BLaER1 treated with 17β-estradiol and CSF1 and Interleukin-3, amounts not matched to agents 10 nM and 100 nM (cell line): ENCODE measurements around the gene PIAS4.
"Not testable (repeated sequence)": the region's sequence is repeated elsewhere in the genome, so short reads cannot be mapped to it uniquely, and the experiment has no call there.

Experiments
- H3K27ac ChIP-seq, 11 experiments: shearing (Covaris generic); formaldehyde crosslinking; 2 replicates each; pipeline ENCODE4 v1.8.1; 2022
- H3K27me3 ChIP-seq, 11 experiments: shearing (Covaris generic); formaldehyde crosslinking; 2 replicates each; pipeline ENCODE4 v1.8.1; 2022
- H3K36me3 ChIP-seq, 11 experiments: shearing (Covaris generic); formaldehyde crosslinking; 2 replicates each; pipeline ENCODE4 v1.8.1; 2022
- H3K4me1 ChIP-seq, 10 experiments: shearing (Covaris generic); formaldehyde crosslinking; 2 replicates each; pipeline ENCODE4 v1.8.1; 2022
- H3K4me2 ChIP-seq, 11 experiments: shearing (Covaris generic); formaldehyde crosslinking; 2 replicates each; pipeline ENCODE4 v1.8.1; 2022
- H3K4me3 ChIP-seq, 10 experiments: shearing (Covaris generic); formaldehyde crosslinking; 2 replicates each; pipeline ENCODE4 v1.8.1; 2022
- H3K9ac ChIP-seq, 11 experiments: shearing (Covaris generic); formaldehyde crosslinking; 2 replicates each; pipeline ENCODE4 v1.8.1; 2022
- H3K9me3 ChIP-seq, 11 experiments: shearing (Covaris generic); formaldehyde crosslinking; replicated peaks in 1 of 11; 2 replicates each; pipeline ENCODE4 v1.8.1; 2022
- H4K20me1 ChIP-seq, 11 experiments: shearing (Covaris generic); formaldehyde crosslinking; 2 replicates each; pipeline ENCODE4 v1.8.1; 2022
- Cebpa-rat ChIP-seq, 11 experiments: shearing (Covaris generic); IDR thresholded peaks; 2 replicates each; pipeline ENCODE4 v1.8.1; 2022

PIAS4 gene

GRCh38 chr19:3985643-3986259 is 21.8 kb upstream of the PIAS4 start:
- peak overlapping the region in 10 of 11 experiments; percentile 95 to 99 (median 98); a peak in 21 of 22 replicates for H3K27ac ChIP-seq
- no peaks in the 10 kb centered on the region; a peak in 1 of 22 replicates for H3K9me3 ChIP-seq
- H3K4me3 ChIP-seq: peak overlapping the region; percentile 88 to 100 (median 100)
- H3K27me3 ChIP-seq: no peaks in the 10 kb centered on the region
- TF ChIP-seq Cebpa-rat (IDR thresholded peaks at IDR 0.05): no peak
- H4K20me1 ChIP-seq: peaks cover 43 to 45% (median 44%) of the 10 kb centered on the region in 11 experiments
- peak overlapping the region; percentile 84 to 100 (median 97) for H3K4me2 ChIP-seq
- H3K36me3 ChIP-seq: peaks cover 39 to 41% (median 40%) of the 10 kb centered on the region in 11 experiments
- H3K9ac ChIP-seq: peak overlapping the region; percentile 97 to 100 (median 98); a peak in 21 of 22 replicates
- peaks cover 48 to 70% (median 61%) of the 10 kb centered on the region in 10 experiments for H3K4me1 ChIP-seq

- Histone ChIP-seq H3K9ac (peak overlapping the region; percentile 97 to 100 (median 98)), H3K4me3 (peak overlapping the region; percentile 88 to 100 (median 100)), H3K4me1 (peaks cover 41 to 64% (median 54%) of the 10 kb centered on the region in 10 experiments), H3K4me2 (peak overlapping the region; percentile 84 to 100 (median 97)), H4K20me1 (peaks cover 36 to 38% (median 37%) of the 10 kb centered on the region in 11 experiments), H3K27ac (peak overlapping the region; percentile 11 to 99 (median 98); a peak in 21 of 22 replicates), H3K36me3 (peaks cover 32 to 34% (median 33%) of the 10 kb centered on the region in 11 experiments), H3K27me3 (no peaks in the 10 kb centered on the region), H3K9me3 (no peaks in the 10 kb centered on the region; a peak in 1 of 22 replicates)
- TF ChIP-seq Cebpa-rat (IDR thresholded peaks at IDR 0.05): peak in 4 of 11 experiments; percentile 11 to 86 (median 32); a peak in 6 of 22 replicates
Measured at GRCh38 chr19:3986260-3987041, 21.1 kb upstream of the PIAS4 start.

- Histone ChIP-seq H3K4me3 (peak overlapping the region; percentile 24 to 100 (median 98); a peak in 18 of 20 replicates), H3K27ac (peak overlapping the region in 8 of 11 experiments; percentile 19 to 98 (median 77); a peak in 13 of 22 replicates), H3K9ac (peak overlapping the region in 10 of 11 experiments; percentile 7 to 100 (median 97); a peak in 16 of 22 replicates)
Measured at GRCh38 chr19:3987619-3988371, 19.7 kb upstream of the PIAS4 start.

GRCh38 chr19:3990815-3991117 is 16.8 kb upstream of the PIAS4 start:
- Histone ChIP-seq H3K27me3 (no peaks in the 10 kb centered on the region), H3K4me3 (no peak overlapping the region), H3K4me1 (peaks cover 15 to 35% (median 26%) of the 10 kb centered on the region in 10 experiments), H3K27ac (peak overlapping the region in 9 of 11 experiments; percentile 31 to 73 (median 62); a peak in 13 of 22 replicates), H3K9me3 (no peaks in the 10 kb centered on the region), H3K9ac (no peak overlapping the region), H3K36me3 (no peaks in the 10 kb centered on the region), H4K20me1 (no peaks in the 10 kb centered on the region), H3K4me2 (peak overlapping the region in 2 of 11 experiments; percentile 6 to 73; a peak in 2 of 22 replicates)
- TF ChIP-seq Cebpa-rat (IDR thresholded peaks at IDR 0.05): no peak

More at GRCh38 chr19:3987619-3988371, 19.7 kb upstream of the PIAS4 start:
- Histone ChIP-seq H3K4me1 (peaks cover 27 to 51% (median 41%) of the 10 kb centered on the region in 10 experiments), H3K36me3 (peaks cover 19 to 21% (median 20%) of the 10 kb centered on the region in 11 experiments), H4K20me1 (peaks cover 23 to 24% (median 24%) of the 10 kb centered on the region in 11 experiments), H3K4me2 (peak overlapping the region; percentile 84 to 100 (median 97)), H3K9me3 (no peaks in the 10 kb centered on the region; a peak in 1 of 22 replicates), H3K27me3 (no peaks in the 10 kb centered on the region)
- TF ChIP-seq Cebpa-rat (IDR thresholded peaks at IDR 0.05): no peak

- no peak overlapping the region for H3K9ac ChIP-seq
- H3K9me3 ChIP-seq: no peaks in the 10 kb centered on the region
- peaks cover 5 to 12% (median 9%) of the 10 kb centered on the region in 10 experiments; a peak in 17 of 20 replicates for H3K4me1 ChIP-seq
- no peak overlapping the region for H3K4me3 ChIP-seq
- H3K36me3 ChIP-seq: no peaks in the 10 kb centered on the region
- TF ChIP-seq Cebpa-rat (IDR thresholded peaks at IDR 0.05): no peak
- H3K27me3 ChIP-seq: no peaks in the 10 kb centered on the region
- no peaks in the 10 kb centered on the region for H4K20me1 ChIP-seq
- H3K4me2 ChIP-seq: no peak overlapping the region
- H3K27ac ChIP-seq: no peak overlapping the region
Measured at GRCh38 chr19:3995607-3996006, 11.9 kb upstream of the PIAS4 start.

GRCh38 chr19:3998667-3999412 is 8.7 kb upstream of the PIAS4 start:
- not testable (repeated sequence) for H4K20me1 ChIP-seq, H3K4me2 ChIP-seq, H3K9me3 ChIP-seq, H3K36me3 ChIP-seq, H3K27me3 ChIP-seq, H3K27ac ChIP-seq, H3K4me3 ChIP-seq, H3K9ac ChIP-seq
- H3K4me1 ChIP-seq: peaks cover 5 to 11% (median 9%) of the 10 kb centered on the region in 10 experiments; a peak in 17 of 20 replicates

- H3K4me1 ChIP-seq: peaks cover 5 to 11% (median 9%) of the 10 kb centered on the region in 10 experiments; a peak in 18 of 20 replicates
- not testable (repeated sequence) for H4K20me1 ChIP-seq, H3K9ac ChIP-seq, H3K9me3 ChIP-seq, H3K36me3 ChIP-seq, H3K27ac ChIP-seq, H3K4me3 ChIP-seq, H3K4me2 ChIP-seq, H3K27me3 ChIP-seq
Measured at GRCh38 chr19:4000798-4001197, 6.7 kb upstream of the PIAS4 start.

- H3K9me3 ChIP-seq, H3K27me3 ChIP-seq, H3K4me2 ChIP-seq, H3K27ac ChIP-seq, H3K9ac ChIP-seq, H3K4me3 ChIP-seq: not testable (repeated sequence)
- peaks cover 21 to 26% (median 25%) of the 10 kb centered on the region in 11 experiments; a peak in 20 of 22 replicates for H4K20me1 ChIP-seq
- peaks cover 24 to 32% (median 29%) of the 10 kb centered on the region in 10 experiments for H3K4me1 ChIP-seq
- peaks cover 4 to 10% (median 8%) of the 10 kb centered on the region in 11 experiments; a peak in 19 of 22 replicates for H3K36me3 ChIP-seq
Measured at GRCh38 chr19:4005436-4005835, 2.1 kb upstream of the PIAS4 start.
